ENCODE data around the gene ITGBL1.

- no peak for TF ChIP-seq CTCF (IDR thresholded peaks at IDR 0.05)
- no peak for TF ChIP-seq EP300 (IDR thresholded peaks at IDR 0.05)
- no peak for TF ChIP-seq POLR2A (IDR thresholded peaks at IDR 0.05)
Observed at GRCh38 chr13:101457176-101457575, 4.7 kb downstream of the ITGBL1 start.

All from suprapubic skin (tissue), 3 donors.